ENCODE data around the gene TTC39C.

Gene TTC39C

GRCh38 chr18:24014062-24014985 lies at the start of gene TTC39C:
TTC39C (plus strand) TSS chr18:24014754; CDS start chr18:24014872, 118 bp downstream.
- DNase-seq (ENCODE audit: low spot score), result no peak

- DNase-seq (ENCODE audit: low spot score), result no peak
These were observed 47.6 kb upstream of the TTC39C start for GRCh38 chr18:23966909-23967308.

GRCh38 chr18:23967321-23968089 lies 47.0 kb upstream of the TTC39C start:
- DNase-seq (ENCODE audit: low spot score), result no peak

- DNase-seq (ENCODE audit: low spot score), result no peak
These were observed 45.6 kb upstream of the TTC39C start for GRCh38 chr18:23968638-23969604.

- no peak for DNase-seq (ENCODE audit: low spot score)
These were observed 44.9 kb upstream of the TTC39C start for GRCh38 chr18:23969664-23970063.

- DNase-seq (ENCODE audit: low spot score), result no peak
These were observed 44.1 kb upstream of the TTC39C start for GRCh38 chr18:23970161-23971096.

- DNase-seq (ENCODE audit: low spot score), result no peak
These were observed 43.5 kb upstream of the TTC39C start for GRCh38 chr18:23971097-23971440.

GRCh38 chr18:23971666-23972230 lies 42.8 kb upstream of the TTC39C start:
- no peak for DNase-seq (ENCODE audit: low spot score)

- DNase-seq (ENCODE audit: low spot score), result no peak
These were observed 42.1 kb upstream of the TTC39C start for GRCh38 chr18:23972453-23972852.

GRCh38 chr18:23977103-23977502 lies 37.5 kb upstream of the TTC39C start:
- no peak for DNase-seq (ENCODE audit: low spot score)

- DNase-seq (ENCODE audit: low spot score), result no peak
These were observed 36.7 kb upstream of the TTC39C start for GRCh38 chr18:23977719-23978483.

- DNase-seq (ENCODE audit: low spot score), result no peak
These were observed 33.1 kb upstream of the TTC39C start for GRCh38 chr18:23981369-23981980.

GRCh38 chr18:23982155-23983079 lies 32.1 kb upstream of the TTC39C start:
- DNase-seq (ENCODE audit: low spot score), result no peak

- DNase-seq (ENCODE audit: low spot score), result no peak
These were observed 31.4 kb upstream of the TTC39C start for GRCh38 chr18:23983112-23983511.

GRCh38 chr18:23986600-23987359 lies 27.8 kb upstream of the TTC39C start:
- DNase-seq (ENCODE audit: low spot score), result no peak

- DNase-seq (ENCODE audit: low spot score), result no peak
These were observed 23.8 kb upstream of the TTC39C start for GRCh38 chr18:23990474-23991410.

Data from hematopoietic multipotent progenitor cell treated with erythropoietin and hydrocortisone succinate and interleukin-3 and kit ligand, for 17 days (in vitro differentiated cells).